ENCODE data around the gene NAPSA. TPM values are rescaled to one million over a fixed set of nuclear protein-coding genes. Genes with fewer than 3 reads are reported as not detected.

The NAPSA gene
- total and polyA plus RNA-seq, 9 of the 15 experiments (the other 6 are each of a cell fraction or from before 2014, with no cell fraction given), result 0.25 to 1.9 (median 0.69) TPM

DNA sequence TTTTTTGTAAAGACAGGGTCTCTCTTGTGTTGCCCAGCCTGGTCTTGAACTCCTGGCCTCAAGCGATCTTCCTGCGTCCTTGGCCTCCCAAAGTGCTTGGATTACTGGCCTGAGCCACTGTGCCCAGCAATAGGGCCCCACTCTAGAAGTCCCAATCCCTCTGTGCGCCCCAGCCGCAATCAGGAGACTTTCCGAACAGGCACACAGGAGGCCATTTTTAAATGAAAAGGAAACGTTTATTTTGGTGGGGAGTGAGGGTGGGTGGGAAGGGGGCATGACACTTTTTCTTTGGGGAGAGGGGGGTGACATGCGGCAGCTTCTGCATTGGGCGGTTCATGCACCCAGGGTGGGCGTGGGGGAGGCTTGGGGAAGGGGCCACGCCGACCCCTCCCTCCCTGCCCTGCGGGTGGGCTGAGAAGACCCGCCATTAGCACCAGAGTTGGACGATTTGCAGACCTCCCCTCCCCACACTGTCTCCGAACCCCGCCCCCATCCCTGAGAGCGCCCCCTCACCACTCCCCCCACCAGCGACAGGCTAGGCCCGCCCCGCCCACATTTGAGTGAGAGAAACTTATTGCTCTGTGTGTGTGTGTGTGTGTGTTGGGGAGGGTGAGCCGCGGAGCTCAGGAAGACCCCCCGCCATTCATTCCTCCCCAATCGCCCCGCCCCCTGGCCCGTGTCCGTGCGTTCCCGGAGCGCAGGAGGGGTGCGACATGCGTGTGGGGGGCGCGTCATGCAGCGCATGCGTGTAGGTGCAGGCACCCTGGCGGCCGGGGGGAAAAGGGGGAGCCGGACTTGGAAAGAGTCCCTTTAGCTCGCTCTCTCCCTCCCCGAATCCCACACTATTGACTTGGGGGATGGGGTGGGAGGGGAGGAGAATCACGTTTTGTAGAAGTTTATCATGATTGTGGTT, 53.5 kb downstream of the NAPSA start (continued):
- peak; percentile 65; the same call in 1 of the 2 replicates for TF ChIP-seq ZBTB7A (IDR thresholded peaks at IDR 0.05; ENCODE audit: borderline replicate concordance, control insufficient read depth, low read depth, low read length)
- no peak for TF ChIP-seq KLF6 (CRISPR knock-in tag; IDR thresholded peaks at IDR 0.05; ENCODE audit: borderline replicate concordance)
- TF ChIP-seq, protein P1, sequence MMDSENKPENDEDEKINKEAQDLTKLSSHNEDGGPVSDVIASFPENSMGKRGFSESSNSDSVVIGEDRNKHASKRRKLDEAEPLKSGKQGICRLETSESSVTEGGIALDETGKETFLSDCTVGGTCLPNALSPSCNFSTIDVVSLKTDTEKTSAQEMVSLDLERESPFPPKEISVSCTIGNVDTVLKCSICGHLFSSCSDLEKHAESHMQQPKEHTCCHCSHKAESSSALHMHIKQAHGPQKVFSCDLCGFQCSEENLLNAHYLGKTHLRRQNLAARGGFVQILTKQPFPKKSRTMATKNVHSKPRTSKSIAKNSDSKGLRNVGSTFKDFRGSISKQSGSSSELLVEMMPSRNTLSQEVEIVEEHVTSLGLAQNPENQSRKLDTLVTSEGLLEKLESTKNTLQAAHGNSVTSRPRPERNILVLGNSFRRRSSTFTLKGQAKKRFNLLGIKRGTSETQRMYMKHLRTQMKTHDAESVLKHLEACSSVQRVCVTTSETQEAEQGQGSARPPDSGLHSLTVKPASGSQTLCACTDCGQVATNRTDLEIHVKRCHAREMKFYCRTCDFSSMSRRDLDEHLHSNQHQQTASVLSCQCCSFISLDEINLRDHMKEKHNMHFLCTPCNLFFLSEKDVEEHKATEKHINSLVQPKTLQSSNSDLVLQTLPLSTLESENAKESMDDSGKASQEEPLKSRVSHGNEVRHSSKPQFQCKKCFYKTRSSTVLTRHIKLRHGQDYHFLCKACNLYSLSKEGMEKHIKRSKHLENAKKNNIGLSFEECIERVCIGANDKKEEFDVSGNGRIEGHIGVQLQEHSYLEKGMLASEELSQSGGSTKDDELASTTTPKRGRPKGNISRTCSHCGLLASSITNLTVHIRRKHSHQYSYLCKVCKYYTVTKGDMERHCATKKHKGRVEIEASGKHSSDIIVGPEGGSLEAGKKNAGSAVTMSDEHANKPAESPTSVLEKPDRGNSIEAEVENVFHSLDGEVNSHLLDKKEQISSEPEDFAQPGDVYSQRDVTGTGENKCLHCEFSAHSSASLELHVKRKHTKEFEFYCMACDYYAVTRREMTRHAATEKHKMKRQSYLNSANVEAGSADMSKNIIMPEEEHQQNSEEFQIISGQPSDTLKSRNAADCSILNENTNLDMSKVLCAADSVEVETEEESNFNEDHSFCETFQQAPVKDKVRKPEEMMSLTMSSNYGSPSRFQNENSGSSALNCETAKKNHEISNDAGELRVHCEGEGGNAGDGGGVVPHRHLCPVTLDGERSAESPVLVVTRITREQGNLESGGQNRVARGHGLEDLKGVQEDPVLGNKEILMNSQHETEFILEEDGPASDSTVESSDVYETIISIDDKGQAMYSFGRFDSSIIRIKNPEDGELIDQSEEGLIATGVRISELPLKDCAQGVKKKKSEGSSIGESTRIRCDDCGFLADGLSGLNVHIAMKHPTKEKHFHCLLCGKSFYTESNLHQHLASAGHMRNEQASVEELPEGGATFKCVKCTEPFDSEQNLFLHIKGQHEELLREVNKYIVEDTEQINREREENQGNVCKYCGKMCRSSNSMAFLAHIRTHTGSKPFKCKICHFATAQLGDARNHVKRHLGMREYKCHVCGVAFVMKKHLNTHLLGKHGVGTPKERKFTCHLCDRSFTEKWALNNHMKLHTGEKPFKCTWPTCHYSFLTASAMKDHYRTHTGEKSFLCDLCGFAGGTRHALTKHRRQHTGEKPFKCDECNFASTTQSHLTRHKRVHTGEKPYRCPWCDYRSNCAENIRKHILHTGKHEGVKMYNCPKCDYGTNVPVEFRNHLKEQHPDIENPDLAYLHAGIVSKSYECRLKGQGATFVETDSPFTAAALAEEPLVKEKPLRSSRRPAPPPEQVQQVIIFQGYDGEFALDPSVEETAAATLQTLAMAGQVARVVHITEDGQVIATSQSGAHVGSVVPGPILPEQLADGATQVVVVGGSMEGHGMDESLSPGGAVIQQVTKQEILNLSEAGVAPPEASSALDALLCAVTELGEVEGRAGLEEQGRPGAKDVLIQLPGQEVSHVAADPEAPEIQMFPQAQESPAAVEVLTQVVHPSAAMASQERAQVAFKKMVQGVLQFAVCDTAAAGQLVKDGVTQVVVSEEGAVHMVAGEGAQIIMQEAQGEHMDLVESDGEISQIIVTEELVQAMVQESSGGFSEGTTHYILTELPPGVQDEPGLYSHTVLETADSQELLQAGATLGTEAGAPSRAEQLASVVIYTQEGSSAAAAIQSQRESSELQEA (IDR thresholded peaks at IDR 0.05; ENCODE audit: low read depth), result no peak
- no peak for TF ChIP-seq ZSCAN29 (IDR thresholded peaks at IDR 0.05)
- no peak for TF ChIP-seq TBL1XR1 (IDR thresholded peaks at IDR 0.05; ENCODE audit: low read length in 2 of 2)
- TF ChIP-seq, protein P2, sequence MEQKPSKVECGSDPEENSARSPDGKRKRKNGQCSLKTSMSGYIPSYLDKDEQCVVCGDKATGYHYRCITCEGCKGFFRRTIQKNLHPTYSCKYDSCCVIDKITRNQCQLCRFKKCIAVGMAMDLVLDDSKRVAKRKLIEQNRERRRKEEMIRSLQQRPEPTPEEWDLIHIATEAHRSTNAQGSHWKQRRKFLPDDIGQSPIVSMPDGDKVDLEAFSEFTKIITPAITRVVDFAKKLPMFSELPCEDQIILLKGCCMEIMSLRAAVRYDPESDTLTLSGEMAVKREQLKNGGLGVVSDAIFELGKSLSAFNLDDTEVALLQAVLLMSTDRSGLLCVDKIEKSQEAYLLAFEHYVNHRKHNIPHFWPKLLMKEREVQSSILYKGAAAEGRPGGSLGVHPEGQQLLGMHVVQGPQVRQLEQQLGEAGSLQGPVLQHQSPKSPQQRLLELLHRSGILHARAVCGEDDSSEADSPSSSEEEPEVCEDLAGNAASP (IDR thresholded peaks at IDR 0.05), result no peak
- no peak for TF ChIP-seq RBBP5 (IDR thresholded peaks at IDR 0.05; ENCODE audit: borderline replicate concordance, insufficient read depth, low read length, poor library complexity, severe bottlenecking)
- TF ChIP-seq POLR2G (IDR thresholded peaks at IDR 0.05; ENCODE audit: low read depth, low read length), result peak; percentile 60; the same call in 1 of the 2 replicates
- TF ChIP-seq, protein P3, sequence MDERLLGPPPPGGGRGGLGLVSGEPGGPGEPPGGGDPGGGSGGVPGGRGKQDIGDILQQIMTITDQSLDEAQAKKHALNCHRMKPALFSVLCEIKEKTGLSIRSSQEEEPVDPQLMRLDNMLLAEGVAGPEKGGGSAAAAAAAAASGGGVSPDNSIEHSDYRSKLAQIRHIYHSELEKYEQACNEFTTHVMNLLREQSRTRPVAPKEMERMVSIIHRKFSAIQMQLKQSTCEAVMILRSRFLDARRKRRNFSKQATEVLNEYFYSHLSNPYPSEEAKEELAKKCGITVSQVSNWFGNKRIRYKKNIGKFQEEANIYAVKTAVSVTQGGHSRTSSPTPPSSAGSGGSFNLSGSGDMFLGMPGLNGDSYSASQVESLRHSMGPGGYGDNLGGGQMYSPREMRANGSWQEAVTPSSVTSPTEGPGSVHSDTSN (CRISPR knock-in tag; IDR thresholded peaks at IDR 0.05; ENCODE audit: low read depth), result no peak
- TF ChIP-seq, protein P3 (tag; conservative IDR thresholded peaks at IDR 0.05; ENCODE audit: low read depth), result no peak

Measured in K562 (cell line).